ENCODE measurements around the gene AFAP1.

DNA sequence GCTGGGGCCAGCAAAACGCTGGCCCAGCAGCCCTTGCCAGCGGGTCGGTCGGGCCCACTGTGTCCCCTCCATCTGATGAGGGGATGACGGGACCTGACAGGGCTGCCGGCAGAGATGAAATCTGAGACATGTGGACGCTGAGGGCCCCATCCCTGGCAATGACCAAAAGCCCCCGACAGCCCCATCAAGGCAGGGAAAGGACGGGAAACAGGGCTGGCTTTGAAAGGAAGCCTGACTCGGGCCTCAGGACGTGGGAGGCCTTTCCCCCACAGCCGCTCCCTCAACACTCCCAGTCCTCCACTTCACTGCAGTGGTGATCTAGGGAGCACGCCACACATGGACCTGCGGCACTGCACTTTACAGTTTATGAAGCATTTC, 202.4 kb downstream of the AFAP1 start:
- TF ChIP-seq SP7 (tag by site-specific recombination; IDR thresholded peaks at IDR 0.05) (no peak), CTCF (tag by site-specific recombination; IDR thresholded peaks at IDR 0.05) (no peak), ZBTB26 (tag by site-specific recombination; optimal IDR thresholded peaks at IDR 0.05) (no peak), ZNF311 (tag by site-specific recombination; IDR thresholded peaks at IDR 0.05; ENCODE audit: borderline replicate concordance) (no peak), ZNF223 (tag by site-specific recombination; IDR thresholded peaks at IDR 0.05) (no peak), ZNF776 (tag by site-specific recombination; IDR thresholded peaks at IDR 0.05; ENCODE audit: borderline replicate concordance) (no peak), ZNF112 (tag by site-specific recombination; IDR thresholded peaks at IDR 0.05) (no peak), SCRT2 (tag by site-specific recombination; IDR thresholded peaks at IDR 0.05) (no peak), ATF2 (tag by site-specific recombination; IDR thresholded peaks at IDR 0.05; ENCODE audit: low read depth) (no peak), ZNF211 (tag by site-specific recombination; IDR thresholded peaks at IDR 0.05; ENCODE audit: low read depth) (no peak), ZNF184 (tag by site-specific recombination; IDR thresholded peaks at IDR 0.05) (no peak), ZBTB8A (tag by site-specific recombination; IDR thresholded peaks at IDR 0.05) (no peak)
- TF ChIP-seq, protein P1, sequence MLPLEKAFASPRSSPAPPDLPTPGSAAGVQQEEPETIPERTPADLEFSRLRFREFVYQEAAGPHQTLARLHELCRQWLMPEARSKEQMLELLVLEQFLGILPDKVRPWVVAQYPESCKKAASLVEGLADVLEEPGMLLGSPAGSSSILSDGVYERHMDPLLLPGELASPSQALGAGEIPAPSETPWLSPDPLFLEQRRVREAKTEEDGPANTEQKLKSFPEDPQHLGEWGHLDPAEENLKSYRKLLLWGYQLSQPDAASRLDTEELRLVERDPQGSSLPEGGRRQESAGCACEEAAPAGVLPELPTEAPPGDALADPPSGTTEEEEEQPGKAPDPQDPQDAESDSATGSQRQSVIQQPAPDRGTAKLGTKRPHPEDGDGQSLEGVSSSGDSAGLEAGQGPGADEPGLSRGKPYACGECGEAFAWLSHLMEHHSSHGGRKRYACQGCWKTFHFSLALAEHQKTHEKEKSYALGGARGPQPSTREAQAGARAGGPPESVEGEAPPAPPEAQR (tag by site-specific recombination; IDR thresholded peaks at IDR 0.05): no peak
- TF ChIP-seq, protein P2, sequence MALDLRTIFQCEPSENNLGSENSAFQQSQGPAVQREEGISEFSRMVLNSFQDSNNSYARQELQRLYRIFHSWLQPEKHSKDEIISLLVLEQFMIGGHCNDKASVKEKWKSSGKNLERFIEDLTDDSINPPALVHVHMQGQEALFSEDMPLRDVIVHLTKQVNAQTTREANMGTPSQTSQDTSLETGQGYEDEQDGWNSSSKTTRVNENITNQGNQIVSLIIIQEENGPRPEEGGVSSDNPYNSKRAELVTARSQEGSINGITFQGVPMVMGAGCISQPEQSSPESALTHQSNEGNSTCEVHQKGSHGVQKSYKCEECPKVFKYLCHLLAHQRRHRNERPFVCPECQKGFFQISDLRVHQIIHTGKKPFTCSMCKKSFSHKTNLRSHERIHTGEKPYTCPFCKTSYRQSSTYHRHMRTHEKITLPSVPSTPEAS (tag by site-specific recombination; IDR thresholded peaks at IDR 0.05): no peak
